ENCODE measurements around the gene DIPK1C. TPM values are rescaled to one million over a fixed set of nuclear protein-coding genes. Genes with fewer than 3 reads are reported as not detected.

Gene DIPK1C
- total and polyA plus RNA-seq, 2 experiments from 2014 or later = 0.07 TPM; not detected in 1

GRCh38 chr18:74418023-74418422 is 39.1 kb downstream of the DIPK1C start:
- Histone ChIP-seq H3K27me3 (ENCODE audit: insufficient read depth) (no peaks in the 10 kb centered on the region), H2AFZ (no peak overlapping the region), H3K36me3 (ENCODE audit: insufficient read depth) (no peaks in the 10 kb centered on the region), H3K9me2 (ENCODE audit: insufficient read depth) (0 out of 2 replicates have a peak, but pooled peaks cover 5% of the 10 kb centered on the region), H3K4me2 (no peak overlapping the region), H3K27ac (ENCODE audit: low read depth) (no peak overlapping the region), H3K4me3 (no peak overlapping the region), H4K20me1 (replicated peaks; ENCODE audit: insufficient read depth) (no peaks in the 10 kb centered on the region), H3K4me1 (ENCODE audit: insufficient read depth) (no peaks in the 10 kb centered on the region), H3K79me2 (replicated peaks; ENCODE audit: insufficient read depth) (no peaks in the 10 kb centered on the region), H3F3A (replicated peaks; ENCODE audit: low read depth) (no peaks in the 10 kb centered on the region)
- DNase-seq (ENCODE audit: low spot score) = no peak
- Mint-ChIP-seq H3K36me3 (ENCODE audit: low read depth) (no peaks in the 10 kb centered on the region), H3K27me3 (ENCODE audit: insufficient read depth, low read depth, poor library complexity) (peaks cover 2% of the 10 kb centered on the region), H3K9me3 (no peaks in the 10 kb centered on the region), H3K4me3 (no peak overlapping the region), H3K4me1 (peaks cover 3% of the 10 kb centered on the region; the same call in 1 of the 3 replicates), H3K27ac (no peak overlapping the region)
- no peak for ATAC-seq
- TF ChIP-seq EZH2phosphoT487 (IDR thresholded peaks at IDR 0.05; ENCODE audit: unreplicated experiment) (no peak), CREB1 (CRISPR knock-in tag; IDR thresholded peaks at IDR 0.05; ENCODE audit: low read depth) (no peak), POLR2AphosphoS5 (IDR thresholded peaks at IDR 0.05; ENCODE audit: low read depth) (no peak), ZNF114 (CRISPR knock-in tag; IDR thresholded peaks at IDR 0.05) (no peak), EZH2 (IDR thresholded peaks at IDR 0.05; ENCODE audit: low read depth, unreplicated experiment) (no peak), REST (IDR thresholded peaks at IDR 0.05; ENCODE audit: unreplicated experiment) (no peak), JUNB (IDR thresholded peaks at IDR 0.05; ENCODE audit: unreplicated experiment) (no peak), ETS1 (IDR thresholded peaks at IDR 0.05) (no peak), CTCF (conservative IDR thresholded peaks at IDR 0.05; ENCODE audit: low read depth in 2 of 2) (no peak), STAT1 (IDR thresholded peaks at IDR 0.05; ENCODE audit: unreplicated experiment) (no peak), NANOG (IDR thresholded peaks at IDR 0.05; ENCODE audit: borderline replicate concordance) (no peak), ZNF462 (CRISPR knock-in tag; IDR thresholded peaks at IDR 0.05) (no peak), ZNF331 (CRISPR knock-in tag; IDR thresholded peaks at IDR 0.05; ENCODE audit: low read depth) (no peak)
